HG03045 (cell line): ENCODE measurements around the gene PPFIA2.

Source experiments
- ATAC-seq: cut with Tn5 transposase; IDR thresholded peaks from one replicate; pipeline ENCODE4 v1.9.1; 2021; ENCODE audit warnings: mild to moderate bottlenecking, moderate library complexity; ENCODE audit not compliant: unreplicated experiment

The PPFIA2 gene

GRCh38 chr12:81465191-81465590 lies 294.0 kb downstream of the PPFIA2 start:
- ATAC-seq = no peak

- no peak for ATAC-seq
Measured at GRCh38 chr12:81461163-81461562, 298.0 kb downstream of the PPFIA2 start.

- no peak for ATAC-seq
Measured at GRCh38 chr12:81450920-81451739, 308.0 kb downstream of the PPFIA2 start.

GRCh38 chr12:81441629-81442028 lies 317.5 kb downstream of the PPFIA2 start:
- no peak for ATAC-seq

- ATAC-seq = no peak
Measured at GRCh38 chr12:81440001-81440400, 319.1 kb downstream of the PPFIA2 start.

- ATAC-seq = no peak
Measured at GRCh38 chr12:81439344-81439743, 319.8 kb downstream of the PPFIA2 start.

GRCh38 chr12:81417056-81417455 lies 342.1 kb downstream of the PPFIA2 start:
- ATAC-seq = no peak

GRCh38 chr12:81416571-81416970 lies 342.6 kb downstream of the PPFIA2 start:
- no peak for ATAC-seq

GRCh38 chr12:81414441-81414840 lies 344.7 kb downstream of the PPFIA2 start:
- ATAC-seq = no peak

- ATAC-seq = no peak
Measured at GRCh38 chr12:81412940-81413339, 346.2 kb downstream of the PPFIA2 start.

- ATAC-seq = no peak
Measured at GRCh38 chr12:81403348-81403747, 355.8 kb downstream of the PPFIA2 start.

- ATAC-seq = no peak
Measured at GRCh38 chr12:81401241-81401640, 357.9 kb downstream of the PPFIA2 start.

- ATAC-seq = no peak
Measured at GRCh38 chr12:81400024-81400423, 359.1 kb downstream of the PPFIA2 start.

- no peak for ATAC-seq
Measured at GRCh38 chr12:81395431-81395830, 363.7 kb downstream of the PPFIA2 start.

- ATAC-seq = no peak
Measured at GRCh38 chr12:81389550-81390099, 369.5 kb downstream of the PPFIA2 start.

GRCh38 chr12:81386101-81386500 lies 373.0 kb downstream of the PPFIA2 start:
- no peak for ATAC-seq

GRCh38 chr12:81381951-81382350 lies 377.2 kb downstream of the PPFIA2 start:
- no peak for ATAC-seq

- ATAC-seq = no peak
Measured at GRCh38 chr12:81378601-81379285, 380.4 kb downstream of the PPFIA2 start.

GRCh38 chr12:81377771-81378170 lies 381.4 kb downstream of the PPFIA2 start:
- ATAC-seq = no peak

GRCh38 chr12:81375969-81376368 lies 383.2 kb downstream of the PPFIA2 start:
- no peak for ATAC-seq

- no peak for ATAC-seq
Measured at GRCh38 chr12:81370456-81370855, 388.7 kb downstream of the PPFIA2 start.

- no peak for ATAC-seq
Measured at GRCh38 chr12:81369175-81369574, 390.0 kb downstream of the PPFIA2 start.
